CD14-positive monocyte (primary cell): ENCODE results near the gene PFDN2. TPM values are rescaled to one million over a fixed set of nuclear protein-coding genes. Genes with fewer than 3 reads are reported as not detected.

Experiments
- DNase-seq, 3 donors: peaks; one replicate each; pipeline ENCODE4 v3.0.0-alpha.2; 2011 to 2022
- H2AFZ ChIP-seq: 2 replicates; pipeline ENCODE4 v1.6.0; 2012; ENCODE audit warnings: mild to moderate bottlenecking, low read depth, low read length, inconsistent platforms; ENCODE audit not compliant: insufficient read depth, poor library complexity, severe bottlenecking
- H3K27ac ChIP-seq, 2 donors: 1 replicate in 1 of 2; 2 replicates in 1 of 2; pipeline ENCODE4 v1.5.1; 2012 to 2013; ENCODE audit warnings: low read length in 2 of 2, control low read depth in 1 of 2, inconsistent platforms in 1 of 2, low read depth in 1 of 2, mild to moderate bottlenecking in 1 of 2
- H3K27me3 ChIP-seq, 2 donors: one replicate each; pipeline versions ENCODE4 v1.6.0 to v1.6.1; 2011 to 2013; ENCODE audit warnings: low read length in 2 of 2; ENCODE audit not compliant: control insufficient read depth in 2 of 2, insufficient read depth in 2 of 2
- H3K36me3 ChIP-seq, 2 donors: replicated peaks in 1 of 2; 1 replicate in 1 of 2; 2 replicates in 1 of 2; pipeline versions ENCODE4 v1.5.1 to v1.6.1; 2012 to 2013; ENCODE audit warnings: low read length in 2 of 2, control low read depth in 1 of 2, inconsistent platforms in 1 of 2, mild to moderate bottlenecking in 1 of 2; ENCODE audit not compliant: insufficient read depth in 2 of 2, control insufficient read depth in 1 of 2
- H3K4me1 ChIP-seq, 2 donors: 1 replicate in 1 of 2; 2 replicates in 1 of 2; pipeline versions ENCODE4 v1.5.1 to v1.6.1; 2012 to 2013; ENCODE audit warnings: low read length in 2 of 2, control low read depth in 1 of 2, inconsistent platforms in 1 of 2, mild to moderate bottlenecking in 1 of 2, moderate library complexity in 1 of 2; ENCODE audit not compliant: insufficient read depth in 2 of 2, control insufficient read depth in 1 of 2
- H3K4me2 ChIP-seq: replicated peaks from 2 replicates; pipeline ENCODE3; 2012; ENCODE audit warnings: low read length, moderate library complexity, mild to moderate bottlenecking; ENCODE audit not compliant: poor library complexity, severe bottlenecking; ENCODE audit errors: extremely low read depth
- H3K4me3 ChIP-seq, 3 experiments: fragments of 200-600 bp in 1 of 3; sonication (generic) in 1 of 3; replicated peaks in 1 of 3; 1 replicate in 2 of 3; 2 replicates in 1 of 3; pipeline ENCODE4 v1.5.1; 2011 to 2013; ENCODE audit warnings: low read length in 3 of 3, mild to moderate bottlenecking in 3 of 3, control low read depth in 2 of 3, low read depth in 2 of 3, inconsistent platforms in 1 of 3, moderate library complexity in 1 of 3
- H3K79me2 ChIP-seq: 2 replicates; pipeline ENCODE4 v1.6.0; 2012; ENCODE audit warnings: mild to moderate bottlenecking, control low read depth, inconsistent platforms, low read length, moderate library complexity; ENCODE audit not compliant: insufficient read depth
- H3K9ac ChIP-seq: 2 replicates; pipeline ENCODE4 v1.6.0; 2017; ENCODE audit warnings: low read length, mild to moderate bottlenecking; ENCODE audit not compliant: insufficient read depth, poor library complexity, severe bottlenecking
- H3K9me3 ChIP-seq, 2 donors: replicated peaks in 1 of 2; 1 replicate in 1 of 2; 2 replicates in 1 of 2; pipeline versions ENCODE4 v1.5.1 to v1.6.1; 2012 to 2013; ENCODE audit warnings: low read length in 2 of 2, control low read depth in 1 of 2; ENCODE audit not compliant: control insufficient read depth in 1 of 2, insufficient read depth in 1 of 2
- H4K20me1 ChIP-seq: 2 replicates; pipeline ENCODE4 v1.6.0; 2012; ENCODE audit warnings: mild to moderate bottlenecking, low read length, control low read depth, moderate library complexity; ENCODE audit not compliant: insufficient read depth
- H3K27ac Mint-ChIP-seq, 7 donors: one replicate each; pipeline ENCODE4 v1.8.0; 2020; ENCODE audit warnings: mild to moderate bottlenecking in 7 of 7, mixed read lengths in 7 of 7, moderate library complexity in 6 of 7, inconsistent platforms in 2 of 7
- H3K27me3 Mint-ChIP-seq, 3 donors: one replicate each; pipeline ENCODE4 v1.8.0; 2021 to 2022; ENCODE audit warnings: low read depth in 3 of 3, mild to moderate bottlenecking in 3 of 3, mixed read lengths in 3 of 3, moderate library complexity in 3 of 3, inconsistent platforms in 1 of 3
- H3K36me3 Mint-ChIP-seq, 2 donors: one replicate each; pipeline ENCODE4 v1.8.0; 2020; ENCODE audit warnings: mixed read lengths in 2 of 2, inconsistent platforms in 1 of 2, mild to moderate bottlenecking in 1 of 2
- H3K4me1 Mint-ChIP-seq: one replicate; pipeline ENCODE4 v1.8.0; 2020; ENCODE audit warnings: mild to moderate bottlenecking, mixed read lengths
- H3K4me3 Mint-ChIP-seq, 2 donors: one replicate each; pipeline ENCODE4 v1.8.0; 2020; ENCODE audit warnings: mild to moderate bottlenecking in 2 of 2, mixed read lengths in 2 of 2, moderate library complexity in 1 of 2
- H3K9me3 Mint-ChIP-seq, 7 donors: one replicate each; pipeline ENCODE4 v1.8.0; 2020 to 2022; ENCODE audit warnings: mixed read lengths in 7 of 7, mild to moderate bottlenecking in 6 of 7, moderate library complexity in 6 of 7, inconsistent platforms in 2 of 7
- CTCF ChIP-seq: fragments of 200-600 bp; IDR thresholded peaks from one replicate; pipeline ENCODE4 v1.8.0; 2022; ENCODE audit warnings: antibody characterized with exemption, mild to moderate bottlenecking
- WGBS: methylation state at CpG from one replicate; pipeline ENCODE4 v1.1.5; 2013; ENCODE audit warnings: missing lambda C conversion rate; ENCODE audit not compliant: insufficient coverage; 5-methylcytosine and 5-hydroxymethylcytosine counted together
- intact Hi-C, 2 donors: fragments of 100-400 bp; cut with micrococcal nuclease; formaldehyde crosslinking; loops; one replicate each; pipeline versions ENCODE4 v1.15.0 to v1.15.1; 2023
- polyA plus RNA-seq, 3 donors: library from polyadenylated mRNA; depleted of rRNA in 1 of 3; unstranded in 2 of 3; stranded (reverse) in 1 of 3; fragments of 300-500 nt in 2 of 3; fragments of >200 nt in 1 of 3; fragmentation: Illumina TruSeq in 2 of 3; gene quantifications; 1 replicate in 2 of 3; 2 replicates in 1 of 3; pipeline ENCODE4 v1.2.3, GENCODE V29; 2012 to 2021

Gene PFDN2
- polyA plus RNA-seq, 3 donors, result 59.1 to 80.7 (median 65.6) TPM

- no peaks in the 10 kb centered on the region for H3K27me3 Mint-ChIP-seq
- H3K27me3 ChIP-seq, result no peaks in the 10 kb centered on the region
- H3K9ac ChIP-seq, result peak overlapping the region; percentile 87
- peak overlapping the region; percentile 92 for H2AFZ ChIP-seq
- H3K4me3 ChIP-seq, result peak overlapping the region; percentile 69 to 97 (median 94)
- H3K4me1 ChIP-seq, result peaks cover 16 to 30% of the 10 kb centered on the region in 2 donors
- H3K27ac ChIP-seq, result peak overlapping the region; percentile 52 to 85
- peaks cover 40% of the 10 kb centered on the region for H3K4me1 Mint-ChIP-seq
- no peaks in the 10 kb centered on the region for H4K20me1 ChIP-seq
- peak overlapping the region in 5 of 7 donors; percentile 78 to 94 (median 85) for H3K27ac Mint-ChIP-seq
- DNase-seq, result no peak
- intact Hi-C loops, result no loop called here
- H3K9me3 ChIP-seq, result no peaks in the 10 kb centered on the region
- peaks cover 30% of the 10 kb centered on the region for H3K79me2 ChIP-seq
- H3K9me3 Mint-ChIP-seq, result no peaks in the 10 kb centered on the region
- peaks cover 38 to 61% of the 10 kb centered on the region in 2 donors for H3K36me3 ChIP-seq
- TF ChIP-seq CTCF, result no peak
- H3K4me3 Mint-ChIP-seq, result peak overlapping the region; percentile 85 to 87
- WGBS, result 14% methylated on average over 1 of the region's 11 CpGs
- H3K36me3 Mint-ChIP-seq, result peaks cover 48 to 67% of the 10 kb centered on the region in 2 donors
- peak overlapping the region; percentile 97 for H3K4me2 ChIP-seq
Measured at GRCh38 chr1:161159913-161160243, 42.0 kb upstream of the PFDN2 start.

- H3K36me3 ChIP-seq, result peaks cover 38 to 55% of the 10 kb centered on the region in 2 donors
- no peaks in the 10 kb centered on the region for H3K9me3 ChIP-seq
- WGBS, result 6% methylated on average over 47 of the region's 60 CpGs
- Mint-ChIP-seq H3K4me3 (peak within 1 kb of the TSS; percentile 85 to 87), H3K27ac (peak within 1 kb of the TSS; percentile 78 to 94 (median 85)), H3K4me1 (peaks cover 44% of the 10 kb centered on the region), H3K36me3 (peaks cover 42 to 61% of the 10 kb centered on the region in 2 donors), H3K9me3 (no peaks in the 10 kb centered on the region), H3K27me3 (no peaks in the 10 kb centered on the region)
- peak within 1 kb of the TSS; percentile 69 to 97 (median 94) for H3K4me3 ChIP-seq
- peaks cover 20 to 36% of the 10 kb centered on the region in 2 donors for H3K4me1 ChIP-seq
- intact Hi-C loops, result no loop called here
- no peak for TF ChIP-seq CTCF
- H4K20me1 ChIP-seq, result no peaks in the 10 kb centered on the region
- peak within 1 kb of the TSS; percentile 87 for H3K9ac ChIP-seq
- H3K79me2 ChIP-seq, result peaks cover 36% of the 10 kb centered on the region
- peak within 1 kb of the TSS; percentile 52 to 85 for H3K27ac ChIP-seq
- H3K4me2 ChIP-seq, result peak within 1 kb of the TSS; percentile 97
- no peaks in the 10 kb centered on the region for H3K27me3 ChIP-seq
- peak within 1 kb of the TSS; percentile 92 for H2AFZ ChIP-seq
- DNase-seq, result peak; percentile 82 to 87 (median 85)
Measured at GRCh38 chr1:161159087-161159912, 41.5 kb upstream of the PFDN2 start, which contains the start of gene USP21. Gene USP21 (plus strand): TSS chr1:161159500. CDS start chr1:161160641, 1,141 bp downstream.
